Ishikawa (cell line): ENCODE data around the gene STPG3.

Source experiments
- CEBPB ChIP-seq: IDR thresholded peaks from 2 replicates; pipeline ENCODE4 v1.6.1; 2012
- CREB1 ChIP-seq: IDR thresholded peaks from 2 replicates; pipeline ENCODE4 v1.6.1; 2012; ENCODE audit warnings: low read depth
- EGR1 ChIP-seq: IDR thresholded peaks from 2 replicates; pipeline ENCODE4 v1.6.1; 2012
- NFIC ChIP-seq: IDR thresholded peaks from 2 replicates; pipeline ENCODE4 v1.6.1; 2012
- RAD21 ChIP-seq: IDR thresholded peaks from 2 replicates; pipeline ENCODE4 v1.6.1; 2012; ENCODE audit warnings: low read depth
- REST ChIP-seq: IDR thresholded peaks from 2 replicates; pipeline ENCODE4 v1.6.1; 2012; ENCODE audit warnings: low read depth, mild to moderate bottlenecking
- TAF1 ChIP-seq: IDR thresholded peaks from 2 replicates; pipeline ENCODE4 v1.6.1; 2012; ENCODE audit warnings: low read depth, mild to moderate bottlenecking
- YY1 ChIP-seq: IDR thresholded peaks from 2 replicates; pipeline ENCODE4 v1.6.1; 2012; ENCODE audit warnings: low read depth

DNA sequence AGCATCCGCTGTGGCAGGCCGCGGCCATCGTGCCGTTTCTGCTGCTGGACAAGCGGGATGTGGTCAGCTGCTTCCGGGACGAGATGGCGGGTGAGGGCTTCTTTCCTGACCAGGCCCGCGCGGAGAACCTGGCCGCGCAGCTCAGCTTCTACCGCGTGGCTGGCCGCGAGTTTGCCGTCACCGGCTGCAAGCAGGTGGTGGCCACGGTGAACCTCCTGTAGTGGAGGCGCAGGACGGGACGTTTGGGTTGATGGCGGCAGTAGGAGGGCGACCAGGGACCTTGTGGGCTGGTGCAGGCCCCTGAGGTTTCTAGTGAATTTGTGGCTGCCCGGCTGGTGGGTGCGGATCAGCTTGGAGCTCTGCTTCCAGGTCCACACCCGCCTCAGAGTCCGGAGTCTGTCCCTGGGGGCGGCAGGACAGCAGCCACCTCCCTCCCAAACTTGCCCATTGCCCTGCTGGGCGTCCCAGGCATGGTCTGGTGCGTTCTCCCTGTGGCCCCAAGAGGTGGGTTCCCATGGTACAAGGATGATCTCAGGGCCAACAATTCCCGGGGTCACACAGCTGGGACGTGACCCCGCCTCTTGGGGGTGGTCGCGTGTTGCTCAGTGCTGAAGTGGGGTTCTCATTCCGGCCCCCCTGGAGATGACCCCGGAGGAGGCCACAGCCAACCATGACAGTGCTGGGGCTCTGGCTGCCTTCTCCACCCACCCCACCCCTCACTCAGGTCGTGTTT is 28.8 kb downstream of the STPG3 start:
- TF ChIP-seq EGR1 (no peak), REST (no peak), YY1 (no peak), RAD21 (no peak), CEBPB (no peak), TAF1 (no peak), CREB1 (no peak), NFIC (no peak)
